Liver (tissue), 9 donors: Measurements from ENCODE around the gene MAIP1. TPM values are rescaled to one million over a fixed set of nuclear protein-coding genes. Genes with fewer than 3 reads are reported as not detected.
A peak's percentile ranks its signal among the peaks of the same experiment; 100 is the strongest.

Experiments
- DNase-seq: peaks from one replicate; pipeline ENCODE4 v3.0.0-alpha.2; 2017; ENCODE audit warnings: low spot score
- H3K27ac ChIP-seq, 2 donors: one replicate each; pipeline ENCODE4 v1.7.0; 2013; ENCODE audit warnings: inconsistent platforms in 2 of 2, low read length in 2 of 2, control low read depth in 1 of 2, low read depth in 1 of 2, mild to moderate bottlenecking in 1 of 2
- H3K27me3 ChIP-seq, 4 donors: one replicate each; pipeline versions ENCODE4 v1.6.1 to v1.7.0; 2013; ENCODE audit warnings: low read length in 3 of 4, inconsistent platforms in 1 of 4, mild to moderate bottlenecking in 1 of 4, moderate library complexity in 1 of 4; ENCODE audit not compliant: control insufficient read depth in 4 of 4, insufficient read depth in 4 of 4
- H3K36me3 ChIP-seq, 4 donors: one replicate each; pipeline versions ENCODE4 v1.6.1 to v1.7.0; 2013; ENCODE audit warnings: low read length in 3 of 4, mild to moderate bottlenecking in 3 of 4, low read depth in 1 of 4, moderate library complexity in 1 of 4; ENCODE audit not compliant: control insufficient read depth in 4 of 4, insufficient read depth in 3 of 4
- H3K4me1 ChIP-seq, 4 donors: one replicate each; pipeline versions ENCODE4 v1.6.1 to v1.7.0; 2013; ENCODE audit warnings: low read length in 3 of 4, mild to moderate bottlenecking in 3 of 4, moderate library complexity in 1 of 4; ENCODE audit not compliant: control insufficient read depth in 4 of 4, insufficient read depth in 4 of 4
- H3K4me3 ChIP-seq, 3 donors: one replicate each; pipeline versions ENCODE4 v1.6.1 to v1.7.0; 2013; ENCODE audit warnings: low read length in 3 of 3, control low read depth in 1 of 3, low read depth in 1 of 3, mild to moderate bottlenecking in 1 of 3
- H3K9ac ChIP-seq, 2 donors: one replicate each; pipeline ENCODE4 v1.7.0; 2013; ENCODE audit warnings: low read length in 2 of 2, mild to moderate bottlenecking in 2 of 2, moderate library complexity in 2 of 2, control low read depth in 1 of 2, low read depth in 1 of 2
- H3K9me3 ChIP-seq, 4 donors: one replicate each; pipeline versions ENCODE4 v1.6.1 to v1.7.0; 2013; ENCODE audit warnings: low read length in 3 of 4; ENCODE audit not compliant: control insufficient read depth in 4 of 4
- ATF3 ChIP-seq: IDR thresholded peaks from 2 replicates; pipeline ENCODE4 v1.6.1; 2016; ENCODE audit warnings: antibody characterized with exemption
- CTCF ChIP-seq: fragments of 150-350 bp; IDR thresholded peaks from 2 replicates; pipeline ENCODE4 v1.5.1; 2017; ENCODE audit warnings: improper control_type of control experiment, low read depth, low read length; ENCODE audit not compliant: missing input control
- EGR1 ChIP-seq, 2 donors: IDR thresholded peaks; 2 replicates each; pipeline ENCODE4 v1.6.1; 2016 to 2018; ENCODE audit warnings: antibody characterized with exemption in 2 of 2, low read depth in 2 of 2
- FOXA1 ChIP-seq: IDR thresholded peaks from 2 replicates; pipeline ENCODE4 v1.6.1; 2016; ENCODE audit warnings: antibody characterized with exemption
- FOXA2 ChIP-seq: IDR thresholded peaks from 2 replicates; pipeline ENCODE4 v1.6.1; 2016; ENCODE audit warnings: antibody characterized with exemption
- HNF4A ChIP-seq, 2 donors: conservative IDR thresholded peaks; 2 replicates each; pipeline ENCODE4 v1.6.1; 2016; ENCODE audit warnings: antibody characterized with exemption in 2 of 2, mild to moderate bottlenecking in 2 of 2
- JUND ChIP-seq, 2 donors: IDR thresholded peaks; 2 replicates each; pipeline ENCODE4 v1.6.1; 2016; ENCODE audit warnings: antibody characterized with exemption in 2 of 2
- MAX ChIP-seq: IDR thresholded peaks from 2 replicates; pipeline ENCODE4 v1.6.1; 2016; ENCODE audit warnings: antibody characterized with exemption
- NR2F2 ChIP-seq: IDR thresholded peaks from 2 replicates; pipeline ENCODE4 v1.6.1; 2016; ENCODE audit warnings: antibody characterized with exemption
- RAD21 ChIP-seq, 2 donors: IDR thresholded peaks; 2 replicates each; pipeline ENCODE4 v1.6.1; 2016; ENCODE audit warnings: antibody characterized with exemption in 2 of 2, mild to moderate bottlenecking in 2 of 2
- REST ChIP-seq: IDR thresholded peaks from 2 replicates; pipeline ENCODE4 v1.6.1; 2016; ENCODE audit warnings: antibody characterized with exemption, mild to moderate bottlenecking
- RXRA ChIP-seq, 2 donors: IDR thresholded peaks; 2 replicates each; pipeline ENCODE4 v1.6.1; 2017 to 2018; ENCODE audit warnings: antibody characterized with exemption in 2 of 2, mild to moderate bottlenecking in 1 of 2
- SP1 ChIP-seq: IDR thresholded peaks from 2 replicates; pipeline ENCODE4 v1.6.1; 2018; ENCODE audit warnings: antibody characterized with exemption, mild to moderate bottlenecking
- YY1 ChIP-seq: IDR thresholded peaks from 2 replicates; pipeline ENCODE4 v1.6.1; 2016; ENCODE audit warnings: antibody characterized with exemption, mild to moderate bottlenecking
- ZBTB33 ChIP-seq: IDR thresholded peaks from 2 replicates; pipeline ENCODE4 v1.6.1; 2016; ENCODE audit warnings: antibody characterized with exemption
- WGBS: extraction: QIAGEN DNeasy Blood & Tissue Kit; methylation state at CpG from one replicate; pipeline ENCODE4 v1.1.7; 2013; 5-methylcytosine and 5-hydroxymethylcytosine counted together
- polyA plus RNA-seq, 2 donors: library from polyadenylated mRNA; stranded (reverse) in 1 of 2; unstranded in 1 of 2; fragments of 200-250 nt in 1 of 2; fragments of >200 nt in 1 of 2; fragmentation: Nextera tagmentation in 1 of 2; extraction: Ambion mirVana in 1 of 2; gene quantifications; one replicate each; pipeline versions ENCODE4 v1.2.1 to v1.2.3, GENCODE V29; 2013 to 2015
- total RNA-seq, 2 donors: library from RNA; depleted of rRNA; stranded (reverse); fragments of >200 nt; gene quantifications; one replicate each; pipeline ENCODE4 v1.2.3, GENCODE V29; 2014
- donor health status: healthy.
- donor health status: healthy.
- donor health status: healthy.
- donor health status: healthy.
- donor health status: healthy.

The MAIP1 gene
- total and polyA plus RNA-seq, 4 donors, result 23.0 to 40.2 (median 28.6) TPM

- DNase-seq, result no peak
- Histone ChIP-seq H3K9me3 (no peaks in the 10 kb centered on the region), H3K36me3 (no peaks in the 10 kb centered on the region), H3K27ac (no peak overlapping the region), H3K27me3 (no peaks in the 10 kb centered on the region), H3K4me3 (no peak overlapping the region), H3K9ac (no peak overlapping the region), H3K4me1 (peaks cover 0 to 14% (median 12%) of the 10 kb centered on the region in 4 donors)
- TF ChIP-seq EGR1 (IDR thresholded peaks at IDR 0.05; ENCODE audit: low read depth in 2 of 2) (no peak), ATF3 (no peak)
- WGBS, result 82% methylated on average over 2 of the region's 2 CpGs
Observed at GRCh38 chr2:199907008-199907714, 48.2 kb upstream of the MAIP1 start.

GRCh38 chr2:199910338-199911051 is 44.9 kb upstream of the MAIP1 start:
- WGBS, result 43% methylated on average over 18 of the region's 18 CpGs
- H3K9ac ChIP-seq, result peak overlapping the region in 1 of 2 donors; percentile 19
- no peaks in the 10 kb centered on the region for H3K9me3 ChIP-seq
- no peaks in the 10 kb centered on the region for H3K27me3 ChIP-seq
- peak overlapping the region; percentile 85 to 96 (median 93) for H3K4me3 ChIP-seq
- peak; percentile 12 for TF ChIP-seq MAX
- no peak for TF ChIP-seq FOXA2
- no peak overlapping the region for H3K27ac ChIP-seq
- H3K4me1 ChIP-seq, result peaks cover 0 to 19% (median 15%) of the 10 kb centered on the region in 4 donors
- no peaks in the 10 kb centered on the region for H3K36me3 ChIP-seq
- no peak for DNase-seq

- peak; percentile 99 for DNase-seq
- peak within 1 kb of the TSS; percentile 90 to 97 for H3K27ac ChIP-seq
- H3K9ac ChIP-seq, result peak within 1 kb of the TSS; percentile 64 to 83
- no peaks in the 10 kb centered on the region for H3K27me3 ChIP-seq
- under 1% methylated on average over 85 of the region's 85 CpGs for WGBS
- no peaks in the 10 kb centered on the region for H3K36me3 ChIP-seq
- peaks cover 0 to 19% (median 15%) of the 10 kb centered on the region in 4 donors for H3K4me1 ChIP-seq
- H3K4me3 ChIP-seq, result peak within 1 kb of the TSS; percentile 85 to 96 (median 93)
- no peaks in the 10 kb centered on the region for H3K9me3 ChIP-seq
- TF ChIP-seq FOXA1 (no peak), JUND (IDR thresholded peaks at IDR 0.05) (no peak), HNF4A (conservative IDR thresholded peaks at IDR 0.05) (peak in 1 of 2 donors; percentile 15), SP1 (peak; percentile 29), ATF3 (no peak), CTCF (no peak), ZBTB33 (no peak), FOXA2 (no peak), RAD21 (IDR thresholded peaks at IDR 0.05) (peak in 1 of 2 donors; percentile 11), RXRA (IDR thresholded peaks at IDR 0.05) (no peak), NR2F2 (no peak), YY1 (peak; percentile 45), MAX (no peak), EGR1 (IDR thresholded peaks at IDR 0.05; ENCODE audit: low read depth in 2 of 2) (no peak), REST (peak; percentile 26)
Observed at GRCh38 chr2:199911052-199911876, 44.1 kb upstream of the MAIP1 start, which contains the start of gene C2orf69. Gene C2orf69 (plus strand): TSS chr2:199911293. CDS start chr2:199911439, 146 bp downstream.
